HEK293T (cell line): ENCODE results near the gene MACIR.

Experiments used
- CTCF ChIA-PET: fragments of 350-600 bp; formaldehyde crosslinking; extraction: SDS; loops from one replicate; lab custom pipeline; 2021; ENCODE audit warnings: antibody characterized with exemption, inconsistent platforms; lab: Yijun Ruan, JAX
- POLR2A ChIA-PET: fragments of 350-600 bp; formaldehyde crosslinking; extraction: SDS; loops from one replicate; lab custom pipeline; 2020; ENCODE audit warnings: antibody characterized with exemption, inconsistent platforms; lab: Yijun Ruan, JAX
- DNase-seq: peaks from one replicate; pipeline ENCODE4 v3.0.0; 2012; ENCODE audit warnings: mixed read lengths; ENCODE audit errors: extremely low spot score
- ARNT ChIP-seq: fragments of 450-650 bp; IDR thresholded peaks from 2 replicates; pipeline ENCODE4 v1.6.1; 2017; ENCODE audit warnings: mild to moderate bottlenecking
- BHLHE40 ChIP-seq: fragments of 450-650 bp; IDR thresholded peaks from 2 replicates; pipeline ENCODE4 v1.6.1; 2016; ENCODE audit warnings: mild to moderate bottlenecking, moderate library complexity, borderline replicate concordance
- CTBP1 ChIP-seq: fragments of 450-650 bp; IDR thresholded peaks from 2 replicates; pipeline ENCODE4 v1.6.1; 2016; ENCODE audit warnings: borderline replicate concordance
- ELF4 ChIP-seq: fragments of 450-650 bp; IDR thresholded peaks from 2 replicates; pipeline ENCODE4 v1.6.1; 2017; ENCODE audit warnings: antibody characterized with exemption
- FOXA1 ChIP-seq: fragments of 450-650 bp; IDR thresholded peaks from 2 replicates; pipeline ENCODE4 v1.6.1; 2016; ENCODE audit warnings: mild to moderate bottlenecking
- FOXK2 ChIP-seq: fragments of 450-650 bp; IDR thresholded peaks from 2 replicates; pipeline ENCODE4 v1.6.1; 2016; ENCODE audit warnings: mild to moderate bottlenecking
- FOXM1 ChIP-seq: fragments of 450-650 bp; IDR thresholded peaks from 2 replicates; pipeline ENCODE4 v1.6.1; 2017; ENCODE audit warnings: mild to moderate bottlenecking, borderline replicate concordance
- HDGF ChIP-seq: fragments of 450-650 bp; IDR thresholded peaks from 2 replicates; pipeline ENCODE4 v1.6.1; 2017; ENCODE audit warnings: antibody characterized with exemption, borderline replicate concordance
- L3MBTL2 ChIP-seq: fragments of 450-650 bp; conservative IDR thresholded peaks from 2 replicates; pipeline ENCODE4 v1.6.1; 2016; ENCODE audit warnings: mild to moderate bottlenecking
- LEF1 ChIP-seq: fragments of 450-650 bp; IDR thresholded peaks from 2 replicates; pipeline ENCODE4 v1.6.1; 2017; ENCODE audit warnings: mild to moderate bottlenecking, borderline replicate concordance
- NFRKB ChIP-seq: fragments of 450-650 bp; IDR thresholded peaks from 2 replicates; pipeline ENCODE4 v1.6.1; 2016; ENCODE audit warnings: mild to moderate bottlenecking, moderate library complexity
- SP1 ChIP-seq: fragments of 450-650 bp; IDR thresholded peaks from 2 replicates; pipeline ENCODE4 v1.6.1; 2017
- SUZ12 ChIP-seq: fragments of 450-650 bp; IDR thresholded peaks from 2 replicates; pipeline ENCODE4 v1.6.1; 2016; ENCODE audit warnings: mild to moderate bottlenecking
- TARDBP ChIP-seq: fragments of 450-650 bp; IDR thresholded peaks from 2 replicates; pipeline ENCODE4 v1.6.1; 2016
- ZNF384 ChIP-seq: fragments of 450-650 bp; IDR thresholded peaks from 2 replicates; pipeline ENCODE4 v1.6.1; 2016
- TF ChIP-seq, protein P1 (sequence below): fragments of 450-650 bp; IDR thresholded peaks from 2 replicates; pipeline ENCODE4 v1.6.1; 2016

The MACIR gene

DNA sequence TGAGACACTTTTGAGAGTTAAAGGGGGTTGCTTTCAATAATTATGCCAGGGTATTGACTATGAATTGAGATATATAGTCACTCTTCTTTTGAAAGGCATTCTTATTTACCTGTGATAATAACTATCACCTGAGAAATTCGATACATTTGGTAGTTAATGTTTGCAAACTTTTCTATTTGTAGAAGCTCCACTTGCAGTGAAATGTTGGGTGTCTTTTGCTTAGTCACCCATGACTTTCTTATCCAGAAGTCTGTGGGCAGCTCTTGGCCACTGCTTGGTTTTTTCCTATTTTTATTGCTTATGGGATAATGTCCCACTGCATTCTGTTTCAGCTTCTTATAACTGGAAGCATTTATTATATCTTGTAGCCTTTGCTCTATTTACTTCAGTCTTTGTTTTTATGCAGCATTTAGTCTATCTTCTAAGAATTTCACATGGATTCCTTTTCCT lies 3.9 kb downstream of the MACIR start:
- DNase-seq = no peak
- POLR2A ChIA-PET = no interaction called here
- CTCF ChIA-PET = no interaction called here
- TF ChIP-seq TARDBP (no peak), ELF4 (no peak), ZNF384 (no peak), LEF1 (no peak), HDGF (no peak), BHLHE40 (no peak), FOXM1 (no peak), FOXA1 (no peak), L3MBTL2 (no peak), FOXK2 (no peak), NFRKB (no peak), ARNT (no peak), CTBP1 (no peak), SUZ12 (no peak)
- TF ChIP-seq, protein P1, sequence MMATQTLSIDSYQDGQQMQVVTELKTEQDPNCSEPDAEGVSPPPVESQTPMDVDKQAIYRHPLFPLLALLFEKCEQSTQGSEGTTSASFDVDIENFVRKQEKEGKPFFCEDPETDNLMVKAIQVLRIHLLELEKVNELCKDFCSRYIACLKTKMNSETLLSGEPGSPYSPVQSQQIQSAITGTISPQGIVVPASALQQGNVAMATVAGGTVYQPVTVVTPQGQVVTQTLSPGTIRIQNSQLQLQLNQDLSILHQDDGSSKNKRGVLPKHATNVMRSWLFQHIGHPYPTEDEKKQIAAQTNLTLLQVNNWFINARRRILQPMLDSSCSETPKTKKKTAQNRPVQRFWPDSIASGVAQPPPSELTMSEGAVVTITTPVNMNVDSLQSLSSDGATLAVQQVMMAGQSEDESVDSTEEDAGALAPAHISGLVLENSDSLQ = no peak

DNA sequence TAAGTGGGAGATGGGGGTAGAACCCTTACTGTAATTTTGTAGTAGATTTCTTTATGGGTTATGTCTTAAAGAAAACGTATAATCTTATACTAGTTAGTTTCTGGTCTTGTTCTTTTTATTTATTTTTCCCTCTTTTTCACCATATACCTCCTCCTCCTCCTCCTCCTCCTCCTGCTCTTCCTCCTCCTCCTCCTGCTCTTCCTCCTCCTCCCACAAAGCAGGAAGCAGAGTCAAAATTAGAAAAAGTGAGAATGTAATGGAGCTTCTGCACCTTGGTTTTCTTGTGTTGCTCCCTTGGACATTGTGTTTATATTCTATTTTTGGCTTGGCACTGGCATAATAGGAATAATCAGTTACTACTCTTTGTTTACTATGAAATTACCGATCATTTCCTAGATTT lies 4.5 kb downstream of the MACIR start:
- ChIA-PET CTCF (no interaction called here), POLR2A (no interaction called here)
- DNase-seq = no peak
- no peak for TF ChIP-seq ELF4
- no peak for TF ChIP-seq ZNF384
- no peak for TF ChIP-seq SP1
- TF ChIP-seq SUZ12 = no peak
- no peak for TF ChIP-seq NFRKB
- no peak for TF ChIP-seq FOXM1
- no peak for TF ChIP-seq HDGF
- TF ChIP-seq L3MBTL2 = no peak
- TF ChIP-seq, protein P1 = no peak
- no peak for TF ChIP-seq FOXA1
- TF ChIP-seq ARNT = no peak
- no peak for TF ChIP-seq BHLHE40
- no peak for TF ChIP-seq TARDBP
- no peak for TF ChIP-seq LEF1
- no peak for TF ChIP-seq CTBP1
- TF ChIP-seq FOXK2 = no peak

DNA sequence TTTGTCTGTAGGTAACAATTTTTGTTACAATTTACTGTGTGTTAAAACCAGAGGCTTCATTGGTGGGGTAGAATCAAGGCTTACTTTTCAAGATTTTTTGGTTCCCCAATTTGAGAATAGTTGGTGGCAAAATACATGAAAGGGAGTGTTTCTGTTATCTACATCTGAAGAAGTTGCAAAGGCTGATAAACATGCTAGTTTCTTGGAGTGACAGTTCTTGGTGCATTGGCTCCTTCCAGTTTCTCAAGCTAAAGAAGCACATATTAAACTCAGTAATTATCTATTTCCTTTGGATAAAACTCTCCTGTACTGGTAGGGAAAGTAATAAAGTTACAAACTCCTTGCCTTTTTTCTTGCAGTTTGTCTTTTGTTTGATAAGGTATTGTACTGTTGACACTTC lies 5.9 kb downstream of the MACIR start:
- no peak for TF ChIP-seq LEF1
- no peak for TF ChIP-seq ARNT
- TF ChIP-seq FOXK2 = no peak
- TF ChIP-seq, protein P1 = no peak
- TF ChIP-seq TARDBP = no peak
- TF ChIP-seq CTBP1 = no peak
- TF ChIP-seq HDGF = no peak
- POLR2A ChIA-PET = no interaction called here
- no peak for DNase-seq
- CTCF ChIA-PET = no interaction called here

DNA sequence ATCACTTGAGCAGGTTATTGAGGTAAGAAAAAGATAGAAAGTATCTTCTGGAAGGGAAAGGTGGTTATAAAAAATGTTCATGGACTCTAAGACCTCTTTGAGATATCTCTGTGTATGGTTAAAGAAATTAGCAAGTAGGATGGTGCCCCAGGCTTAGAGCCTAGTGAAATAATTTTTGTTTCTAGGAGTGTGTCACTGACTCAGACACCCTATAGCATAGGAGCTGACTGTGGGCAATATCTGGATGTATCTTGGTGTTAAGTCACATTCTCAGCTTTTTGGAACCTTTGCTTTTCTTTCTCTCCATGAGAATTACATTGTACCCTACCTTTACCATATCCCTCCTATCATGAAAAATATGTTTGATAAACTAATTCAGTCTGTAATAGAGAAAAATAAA lies 12.0 kb downstream of the MACIR start:
- TF ChIP-seq BHLHE40 (no peak), FOXK2 (no peak), FOXA1 (no peak), TARDBP (no peak), ELF4 (no peak), LEF1 (no peak), ARNT (no peak), HDGF (no peak), SUZ12 (no peak)
- CTCF ChIA-PET = no interaction called here
- POLR2A ChIA-PET = interaction anchor here (1.5 kb wide), 1 partner anchor 11 kb away, joined by 6 read pairs; the partner anchor contains the start of gene MACIR

DNA sequence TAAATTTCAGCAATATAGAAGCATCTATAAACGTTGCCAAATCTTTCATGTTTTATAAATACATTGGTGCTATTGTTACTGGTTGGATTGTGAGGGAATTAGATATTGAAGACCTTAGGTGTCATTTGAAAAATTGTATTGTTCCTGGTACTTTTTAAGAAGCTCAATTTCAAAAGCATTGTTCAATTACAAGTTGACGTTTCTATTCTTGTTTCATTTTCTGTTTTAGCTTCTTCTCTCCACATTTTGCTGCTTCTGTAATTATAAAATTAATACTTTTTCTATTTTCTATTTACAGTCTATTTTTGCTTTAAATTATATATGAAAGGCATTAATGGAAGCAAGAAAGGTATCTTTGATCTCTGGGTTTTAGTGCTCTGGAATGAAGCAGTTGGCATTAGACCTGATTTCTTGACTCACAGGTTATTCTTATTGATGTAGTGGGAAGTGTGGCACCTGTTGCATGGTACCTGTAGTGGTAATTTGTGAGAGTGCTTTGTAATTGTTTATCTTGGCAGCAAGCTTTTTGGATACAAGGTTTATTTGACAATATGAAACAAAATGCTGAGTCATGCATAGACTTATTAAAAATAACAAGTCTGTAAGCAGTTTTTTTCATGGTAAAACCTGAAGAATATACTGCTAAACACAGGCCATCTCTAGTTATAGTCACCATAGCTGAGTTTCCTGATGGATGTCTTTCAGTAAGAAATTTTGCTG lies 13.2 kb downstream of the MACIR start:
- TF ChIP-seq SUZ12 = no peak
- TF ChIP-seq BHLHE40 = no peak
- no peak for TF ChIP-seq ZNF384
- TF ChIP-seq HDGF = no peak
- no peak for TF ChIP-seq TARDBP
- no peak for TF ChIP-seq ARNT
- no peak for TF ChIP-seq L3MBTL2
- no peak for TF ChIP-seq LEF1
- no peak for TF ChIP-seq SP1
- no peak for TF ChIP-seq CTBP1
- no peak for TF ChIP-seq NFRKB
- CTCF ChIA-PET = interaction anchor here (0.8 kb wide), 1 partner anchor 558 kb away, joined by 3 read pairs; no protein-coding TSS in a partner anchor
- POLR2A ChIA-PET = no interaction called here
- no peak for DNase-seq

More for the DNA sequence above, 12.0 kb downstream of the MACIR start:
- DNase-seq = no peak

DNA sequence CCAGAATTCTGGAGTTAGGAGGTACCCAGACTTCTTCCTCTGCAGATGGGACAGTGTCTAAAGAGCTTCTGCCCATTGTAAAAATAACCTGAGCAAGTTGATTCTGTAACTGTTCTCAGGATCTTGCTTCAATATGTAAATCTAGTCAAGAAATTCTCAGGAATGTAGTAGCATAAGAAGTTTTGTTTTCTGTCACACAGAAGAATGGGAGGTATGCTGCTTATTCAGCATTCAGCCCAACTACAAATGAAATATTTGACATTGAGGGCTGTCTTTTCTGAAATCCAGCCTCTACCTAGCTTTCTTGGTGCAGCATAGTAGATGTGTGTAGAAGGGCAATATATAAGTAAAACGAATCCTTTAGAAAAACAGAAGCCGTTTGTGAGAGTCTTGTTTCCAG lies 13.8 kb downstream of the MACIR start:
- CTCF ChIA-PET = interaction anchor here (0.6 kb wide), 1 partner anchor 195 kb away, joined by 5 read pairs; no protein-coding TSS in a partner anchor
- POLR2A ChIA-PET = no interaction called here

More for the DNA sequence above, 13.8 kb downstream of the MACIR start:
- TF ChIP-seq FOXA1 = no peak
- TF ChIP-seq HDGF = no peak
- no peak for TF ChIP-seq SUZ12
- TF ChIP-seq L3MBTL2 = no peak
- no peak for TF ChIP-seq SP1
- no peak for TF ChIP-seq FOXK2
- TF ChIP-seq ELF4 = no peak
- TF ChIP-seq, protein P1 = no peak
- TF ChIP-seq ARNT = no peak
- TF ChIP-seq ZNF384 = no peak
- no peak for TF ChIP-seq TARDBP
- no peak for TF ChIP-seq NFRKB
- TF ChIP-seq FOXM1 = no peak
- TF ChIP-seq CTBP1 = no peak
- no peak for TF ChIP-seq LEF1
- no peak for DNase-seq
